KMS-11 (cell line): ENCODE measurements around the gene SDK2.

Source experiments
- H2AFZ ChIP-seq: fragments of 200-600 bp; sonication (generic); 2 replicates; pipeline ENCODE4 v1.6.1; 2016; ENCODE audit warnings: antibody characterized with exemption, mixed run types, low read depth
- H3K27ac ChIP-seq: fragments of 200-600 bp; sonication (generic); 2 replicates; pipeline ENCODE4 v1.6.1; 2016; ENCODE audit warnings: mild to moderate bottlenecking, mixed run types
- H3K27me3 ChIP-seq: fragments of 200-600 bp; sonication (generic); 2 replicates; pipeline ENCODE4 v1.6.1; 2017; ENCODE audit warnings: mild to moderate bottlenecking, low read depth, mixed run types, moderate library complexity; ENCODE audit not compliant: insufficient read depth
- H3K36me3 ChIP-seq: fragments of 200-600 bp; sonication (generic); 2 replicates; pipeline ENCODE4 v1.6.1; 2017; ENCODE audit warnings: mild to moderate bottlenecking, mixed run types; ENCODE audit not compliant: insufficient read depth
- H3K4me1 ChIP-seq: fragments of 200-600 bp; sonication (generic); 2 replicates; pipeline ENCODE4 v1.6.1; 2016; ENCODE audit warnings: mild to moderate bottlenecking, low read depth, mixed run types; ENCODE audit not compliant: poor library complexity, severe bottlenecking
- H3K4me2 ChIP-seq: fragments of 200-600 bp; sonication (generic); 2 replicates; pipeline ENCODE4 v1.7.0; 2016; ENCODE audit warnings: mild to moderate bottlenecking, mixed run types
- H3K4me3 ChIP-seq: fragments of 200-600 bp; sonication (generic); IDR thresholded peaks from 2 replicates; pipeline ENCODE4 v1.6.1; 2017; ENCODE audit warnings: low read depth, low read length, mixed read lengths; ENCODE audit not compliant: insufficient read depth
- H3K79me2 ChIP-seq: fragments of 200-600 bp; sonication (generic); 2 replicates; pipeline ENCODE4 v1.6.1; 2016; ENCODE audit warnings: low read depth, mixed run types; ENCODE audit not compliant: insufficient read depth
- H3K9ac ChIP-seq: fragments of 200-600 bp; sonication (generic); 2 replicates; pipeline ENCODE4 v1.6.1; 2016; ENCODE audit warnings: mild to moderate bottlenecking, mixed run types
- H4K20me1 ChIP-seq: fragments of 200-600 bp; sonication (generic); 2 replicates; pipeline ENCODE4 v1.6.1; 2016; ENCODE audit warnings: mild to moderate bottlenecking, mixed run types; ENCODE audit not compliant: insufficient read depth
- CTCF ChIP-seq: fragments of 200-600 bp; sonication (generic); conservative IDR thresholded peaks from 2 replicates; pipeline ENCODE4 v1.6.1; 2017; ENCODE audit warnings: low read depth, mild to moderate bottlenecking, antibody characterized with exemption, low read length, moderate library complexity, mixed read lengths

SDK2 gene

GRCh38 chr17:73368085-73368631 is 276.1 kb downstream of the SDK2 start:
- Histone ChIP-seq H3K27me3 (no peaks in the 10 kb centered on the region), H3K27ac (no peak overlapping the region), H2AFZ (no peak overlapping the region), H3K9ac (no peak overlapping the region), H3K4me2 (no peak overlapping the region), H4K20me1 (no peaks in the 10 kb centered on the region), H3K4me3 (no peak overlapping the region), H3K4me1 (no peaks in the 10 kb centered on the region), H3K36me3 (no peaks in the 10 kb centered on the region), H3K79me2 (no peaks in the 10 kb centered on the region)
- TF ChIP-seq CTCF = no peak

GRCh38 chr17:73365906-73366623 is 278.2 kb downstream of the SDK2 start:
- Histone ChIP-seq H3K4me3 (no peak overlapping the region), H3K4me2 (no peak overlapping the region), H3K9ac (no peak overlapping the region), H2AFZ (no peak overlapping the region), H4K20me1 (no peaks in the 10 kb centered on the region), H3K79me2 (no peaks in the 10 kb centered on the region), H3K4me1 (no peaks in the 10 kb centered on the region), H3K27me3 (no peaks in the 10 kb centered on the region), H3K36me3 (no peaks in the 10 kb centered on the region), H3K27ac (no peak overlapping the region)
- no peak for TF ChIP-seq CTCF

- no peaks in the 10 kb centered on the region for H3K36me3 ChIP-seq
- no peaks in the 10 kb centered on the region for H3K27me3 ChIP-seq
- no peak overlapping the region for H3K4me2 ChIP-seq
- no peak overlapping the region for H2AFZ ChIP-seq
- H3K4me3 ChIP-seq = no peak overlapping the region
- no peak for TF ChIP-seq CTCF
- H3K79me2 ChIP-seq = no peaks in the 10 kb centered on the region
- H4K20me1 ChIP-seq = no peaks in the 10 kb centered on the region
- no peak overlapping the region for H3K27ac ChIP-seq
- H3K9ac ChIP-seq = no peak overlapping the region
- H3K4me1 ChIP-seq = peaks cover 5% of the 10 kb centered on the region
Measured at GRCh38 chr17:73365301-73365874, 278.9 kb downstream of the SDK2 start.

- H3K4me3 ChIP-seq = no peak overlapping the region
- H3K36me3 ChIP-seq = no peaks in the 10 kb centered on the region
- no peak overlapping the region for H2AFZ ChIP-seq
- H3K4me1 ChIP-seq = peaks cover 11% of the 10 kb centered on the region
- no peaks in the 10 kb centered on the region for H4K20me1 ChIP-seq
- no peaks in the 10 kb centered on the region for H3K27me3 ChIP-seq
- H3K27ac ChIP-seq = no peak overlapping the region
- H3K4me2 ChIP-seq = no peak overlapping the region
- no peak overlapping the region for H3K9ac ChIP-seq
- TF ChIP-seq CTCF = no peak
- no peaks in the 10 kb centered on the region for H3K79me2 ChIP-seq
Measured at GRCh38 chr17:73364155-73364522, 280.1 kb downstream of the SDK2 start.
